Measurements from ENCODE around the gene TP53I13. TPM values are rescaled to one million over a fixed set of nuclear protein-coding genes. Genes with fewer than 3 reads are reported as not detected.
A peak's percentile ranks its signal among the peaks of the same experiment; 100 is the strongest.

TP53I13 gene
- total RNA-seq, 1 donor, result 57.2 TPM

DNA sequence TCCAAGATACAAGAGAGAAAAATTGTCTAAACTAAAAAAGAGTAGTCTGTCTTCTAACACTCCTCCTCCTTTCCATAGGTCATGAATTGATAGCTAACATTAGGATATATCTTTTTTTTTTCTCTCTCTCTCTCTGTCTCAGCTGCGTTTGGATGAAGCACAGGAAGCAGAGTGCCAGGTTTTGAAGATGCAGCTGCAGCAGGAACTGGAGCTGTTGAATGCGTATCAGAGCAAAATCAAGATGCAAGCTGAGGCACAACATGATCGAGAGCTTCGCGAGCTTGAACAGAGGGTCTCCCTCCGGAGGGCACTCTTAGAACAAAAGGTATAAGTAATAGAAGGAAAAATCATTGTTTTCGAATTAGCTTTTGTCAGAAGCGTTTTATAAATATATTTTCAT is 34.5 kb upstream of the TP53I13 start:
- TF ChIP-seq, protein P1, sequence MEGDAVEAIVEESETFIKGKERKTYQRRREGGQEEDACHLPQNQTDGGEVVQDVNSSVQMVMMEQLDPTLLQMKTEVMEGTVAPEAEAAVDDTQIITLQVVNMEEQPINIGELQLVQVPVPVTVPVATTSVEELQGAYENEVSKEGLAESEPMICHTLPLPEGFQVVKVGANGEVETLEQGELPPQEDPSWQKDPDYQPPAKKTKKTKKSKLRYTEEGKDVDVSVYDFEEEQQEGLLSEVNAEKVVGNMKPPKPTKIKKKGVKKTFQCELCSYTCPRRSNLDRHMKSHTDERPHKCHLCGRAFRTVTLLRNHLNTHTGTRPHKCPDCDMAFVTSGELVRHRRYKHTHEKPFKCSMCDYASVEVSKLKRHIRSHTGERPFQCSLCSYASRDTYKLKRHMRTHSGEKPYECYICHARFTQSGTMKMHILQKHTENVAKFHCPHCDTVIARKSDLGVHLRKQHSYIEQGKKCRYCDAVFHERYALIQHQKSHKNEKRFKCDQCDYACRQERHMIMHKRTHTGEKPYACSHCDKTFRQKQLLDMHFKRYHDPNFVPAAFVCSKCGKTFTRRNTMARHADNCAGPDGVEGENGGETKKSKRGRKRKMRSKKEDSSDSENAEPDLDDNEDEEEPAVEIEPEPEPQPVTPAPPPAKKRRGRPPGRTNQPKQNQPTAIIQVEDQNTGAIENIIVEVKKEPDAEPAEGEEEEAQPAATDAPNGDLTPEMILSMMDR (IDR thresholded peaks at IDR 0.05; ENCODE audit: extremely low read depth, low read depth, low read length), result no peak
- Histone ChIP-seq H3K4me3 (ENCODE audit: insufficient read depth, low read length) (no peak overlapping the region), H3K27me3 (ENCODE audit: insufficient read depth, low read length) (no peaks in the 10 kb centered on the region), H3K9me3 (ENCODE audit: low read depth, low read length) (no peaks in the 10 kb centered on the region), H3K36me3 (ENCODE audit: insufficient read depth, low read length) (peaks cover 42% of the 10 kb centered on the region), H2AFZ (ENCODE audit: low read length) (no peak overlapping the region), H3K4me2 (ENCODE audit: insufficient read depth, low read length) (no peak overlapping the region), H4K20me1 (ENCODE audit: insufficient read depth, low read length) (peaks cover under 1% of the 10 kb centered on the region), H3K4me1 (ENCODE audit: insufficient read depth, low read length) (no peaks in the 10 kb centered on the region), H3K27ac (ENCODE audit: low read depth, low read length) (no peak overlapping the region), H3K79me2 (ENCODE audit: insufficient read depth, low read length) (peaks cover 2% of the 10 kb centered on the region)
- DNase-seq (ENCODE audit: insufficient read length, low spot score, missing footprints), result peak; percentile 41

DNA sequence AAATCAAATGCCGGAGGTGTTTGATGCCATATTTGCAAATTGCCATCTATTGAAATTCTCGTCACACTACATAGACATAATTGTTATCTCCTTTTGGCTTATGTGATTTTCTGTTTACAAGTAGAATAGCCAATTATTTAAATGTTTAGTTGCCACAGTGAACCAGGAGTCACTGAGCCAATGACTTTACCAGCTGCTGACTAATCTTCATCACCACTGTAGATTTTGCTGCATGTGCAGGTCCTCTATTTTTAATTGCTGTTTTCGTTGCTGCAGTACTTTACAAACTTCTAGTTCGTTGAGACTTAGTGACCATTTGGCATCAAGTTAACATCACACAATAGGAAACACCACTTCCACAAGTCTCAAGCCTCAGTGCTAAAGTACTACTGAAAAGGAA is 24.4 kb upstream of the TP53I13 start:
- Histone ChIP-seq H3K9me3 (ENCODE audit: low read depth, low read length) (no peaks in the 10 kb centered on the region), H4K20me1 (ENCODE audit: insufficient read depth, low read length) (no peaks in the 10 kb centered on the region), H2AFZ (ENCODE audit: low read length) (no peak overlapping the region), H3K79me2 (ENCODE audit: insufficient read depth, low read length) (no peaks in the 10 kb centered on the region), H3K4me3 (ENCODE audit: insufficient read depth, low read length) (no peak overlapping the region), H3K4me2 (ENCODE audit: insufficient read depth, low read length) (no peak overlapping the region), H3K36me3 (ENCODE audit: insufficient read depth, low read length) (peaks cover 31% of the 10 kb centered on the region), H3K4me1 (ENCODE audit: insufficient read depth, low read length) (no peaks in the 10 kb centered on the region), H3K27ac (ENCODE audit: low read depth, low read length) (no peak overlapping the region), H3K27me3 (ENCODE audit: insufficient read depth, low read length) (no peaks in the 10 kb centered on the region)
- TF ChIP-seq, protein P1 (IDR thresholded peaks at IDR 0.05; ENCODE audit: extremely low read depth, low read depth, low read length), result no peak
- no peak for DNase-seq (ENCODE audit: insufficient read length, low spot score, missing footprints)

DNA sequence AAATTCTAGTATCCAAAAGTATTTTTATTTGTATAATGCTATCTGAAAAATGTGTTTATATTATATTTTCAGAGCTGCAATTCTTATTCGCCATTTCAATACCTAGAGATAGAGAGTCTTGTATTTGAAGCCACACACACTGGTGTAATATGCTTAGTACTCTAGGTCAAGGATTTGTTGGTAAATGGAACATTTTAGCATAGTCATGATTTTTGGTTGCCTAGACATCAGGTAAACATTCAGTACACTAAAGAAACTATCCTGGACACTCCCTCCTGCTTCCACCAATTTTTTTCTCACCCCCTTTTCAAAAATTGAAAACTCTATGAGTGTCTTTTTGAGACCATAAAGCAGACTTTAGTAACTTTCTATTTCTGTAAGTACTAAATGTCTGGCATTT is 22.4 kb upstream of the TP53I13 start:
- H4K20me1 ChIP-seq (ENCODE audit: insufficient read depth, low read length), result no peaks in the 10 kb centered on the region
- no peaks in the 10 kb centered on the region for H3K27me3 ChIP-seq (ENCODE audit: insufficient read depth, low read length)
- no peaks in the 10 kb centered on the region for H3K79me2 ChIP-seq (ENCODE audit: insufficient read depth, low read length)
- peaks cover 29% of the 10 kb centered on the region for H3K36me3 ChIP-seq (ENCODE audit: insufficient read depth, low read length)
- H3K9me3 ChIP-seq (ENCODE audit: low read depth, low read length), result no peaks in the 10 kb centered on the region
- H3K4me1 ChIP-seq (ENCODE audit: insufficient read depth, low read length), result no peaks in the 10 kb centered on the region
- no peak overlapping the region for H3K4me3 ChIP-seq (ENCODE audit: insufficient read depth, low read length)
- no peak overlapping the region for H3K4me2 ChIP-seq (ENCODE audit: insufficient read depth, low read length)
- TF ChIP-seq, protein P1 (IDR thresholded peaks at IDR 0.05; ENCODE audit: extremely low read depth, low read depth, low read length), result no peak
- no peak overlapping the region for H3K27ac ChIP-seq (ENCODE audit: low read depth, low read length)
- no peak for DNase-seq (ENCODE audit: insufficient read length, low spot score, missing footprints)
- no peak overlapping the region for H2AFZ ChIP-seq (ENCODE audit: low read length)

DNA sequence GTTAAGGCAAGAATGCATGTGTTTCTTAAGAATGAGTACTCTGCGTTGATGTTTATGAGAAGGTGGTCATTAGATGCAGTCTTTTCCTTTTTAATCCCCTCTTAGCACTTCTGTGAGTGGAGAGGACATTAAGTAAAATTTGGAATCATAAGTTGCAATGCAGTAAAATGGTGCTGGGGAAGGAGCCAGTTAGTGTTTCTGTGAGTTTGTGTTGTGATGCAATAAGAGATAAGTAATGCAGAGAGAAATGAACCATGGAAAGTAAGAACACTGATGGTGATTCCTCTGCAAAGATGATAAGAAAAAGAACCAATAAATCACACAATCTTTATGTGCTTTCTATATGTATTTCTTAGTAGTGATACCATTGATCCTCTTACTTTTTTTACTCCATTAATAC is 21.7 kb upstream of the TP53I13 start:
- Histone ChIP-seq H3K36me3 (ENCODE audit: insufficient read depth, low read length) (peaks cover 26% of the 10 kb centered on the region), H2AFZ (ENCODE audit: low read length) (no peak overlapping the region), H4K20me1 (ENCODE audit: insufficient read depth, low read length) (no peaks in the 10 kb centered on the region), H3K4me1 (ENCODE audit: insufficient read depth, low read length) (no peaks in the 10 kb centered on the region), H3K4me2 (ENCODE audit: insufficient read depth, low read length) (no peak overlapping the region), H3K4me3 (ENCODE audit: insufficient read depth, low read length) (no peak overlapping the region), H3K27me3 (ENCODE audit: insufficient read depth, low read length) (no peaks in the 10 kb centered on the region), H3K27ac (ENCODE audit: low read depth, low read length) (no peak overlapping the region), H3K79me2 (ENCODE audit: insufficient read depth, low read length) (no peaks in the 10 kb centered on the region), H3K9me3 (ENCODE audit: low read depth, low read length) (no peaks in the 10 kb centered on the region)
- TF ChIP-seq, protein P1 (IDR thresholded peaks at IDR 0.05; ENCODE audit: extremely low read depth, low read depth, low read length), result no peak
- DNase-seq (ENCODE audit: insufficient read length, low spot score, missing footprints), result no peak
